Left lung (tissue), 10 donors: ENCODE results near the gene AKAP1. TPM values are rescaled to one million over a fixed set of nuclear protein-coding genes. Genes with fewer than 3 reads are reported as not detected.

Experiments used
- ATAC-seq: fragments of 200-7000 bp; cut with Tn5 transposase; one replicate; pipeline ENCODE4 v1.9.1; 2020; ENCODE audit warnings: moderate library complexity
- DNase-seq, 4 donors: peaks; one replicate each; pipeline ENCODE4 v3.0.0-alpha.2; 2013 to 2020
- H3K27ac ChIP-seq, 2 donors: fragments of 200-600 bp; sonication (generic) in 1 of 2; one replicate each; pipeline versions ENCODE4 v1.5.0 to v1.8.0; 2020 to 2021
- H3K27me3 ChIP-seq, 2 donors: fragments of 200-600 bp; sonication (generic) in 1 of 2; one replicate each; pipeline versions ENCODE4 v1.5.0 to v1.8.0; 2020 to 2021
- H3K36me3 ChIP-seq, 2 donors: fragments of 200-600 bp; sonication (generic) in 1 of 2; one replicate each; pipeline versions ENCODE4 v1.5.0 to v1.8.0; 2020 to 2021
- H3K4me1 ChIP-seq, 2 donors: fragments of 200-600 bp; one replicate each; pipeline ENCODE4 v1.8.0; 2021
- H3K4me3 ChIP-seq, 2 donors: fragments of 200-600 bp; sonication (generic) in 1 of 2; one replicate each; pipeline versions ENCODE4 v1.5.0 to v1.8.0; 2020 to 2021; ENCODE audit warnings: mild to moderate bottlenecking in 1 of 2
- H3K9me3 ChIP-seq, 2 donors: fragments of 200-600 bp; sonication (generic) in 1 of 2; one replicate each; pipeline versions ENCODE4 v1.5.0 to v1.8.0; 2020 to 2021
- intact Hi-C, 2 donors: fragments of 100-400 bp; cut with DNase I; formaldehyde crosslinking; loops; one replicate each; pipeline versions ENCODE4 v1.11.2 to v1.14.2; 2022
- polyA plus RNA-seq, 6 donors: library from polyadenylated mRNA; unstranded; fragments of 120-200 nt; gene quantifications; one replicate each; pipeline ENCODE4 v1.2.1, GENCODE V29; 2013; ENCODE audit not compliant: insufficient read length in 6 of 6
- total RNA-seq, 2 donors: library from RNA; stranded (reverse); fragmentation: NEBNext Ultra II Directional; extraction: Animal tissue kit (Norgen Biotek cat#: 25700); gene quantifications; one replicate each; pipeline ENCODE4 v1.2.1, GENCODE V29; 2021
- TF ChIP-seq, protein P1 (sequence below), 2 donors: fragments of 200-600 bp; sonication (generic) in 1 of 2; IDR thresholded peaks; one replicate each; pipeline versions ENCODE4 v1.5.0 to v1.8.0; 2021; ENCODE audit warnings: antibody characterized with exemption in 2 of 2
- donor health status: DM: no; HTN: yes; CAD: no.
- donor health status: DM: no; HTN: no; CAD: no.

The AKAP1 gene
- total and polyA plus RNA-seq, 8 donors, result 39.5 to 51.6 (median 47.6) TPM

DNA sequence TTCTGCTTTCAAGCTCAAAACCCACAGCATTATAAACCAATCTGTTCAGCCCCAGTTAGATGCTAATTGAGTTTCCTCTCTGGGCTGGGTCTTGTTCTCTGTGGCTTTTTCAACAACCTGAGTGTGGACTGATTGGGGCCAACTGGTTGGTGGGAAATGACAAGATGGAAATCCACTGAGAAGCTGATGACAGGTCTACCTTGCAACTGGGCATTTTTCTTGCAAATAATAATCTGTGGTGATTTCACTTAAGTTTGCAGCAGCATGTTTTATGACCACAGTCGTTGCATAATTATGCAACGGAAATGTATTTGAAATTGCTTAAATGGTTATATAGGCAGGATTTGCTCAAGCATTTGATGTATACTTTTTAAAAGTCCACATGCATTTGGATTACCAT, 69.9 kb downstream of the AKAP1 start:
- intact Hi-C loops, result no loop called here
- no peak overlapping the region for H3K4me3 ChIP-seq
- TF ChIP-seq, protein P1, sequence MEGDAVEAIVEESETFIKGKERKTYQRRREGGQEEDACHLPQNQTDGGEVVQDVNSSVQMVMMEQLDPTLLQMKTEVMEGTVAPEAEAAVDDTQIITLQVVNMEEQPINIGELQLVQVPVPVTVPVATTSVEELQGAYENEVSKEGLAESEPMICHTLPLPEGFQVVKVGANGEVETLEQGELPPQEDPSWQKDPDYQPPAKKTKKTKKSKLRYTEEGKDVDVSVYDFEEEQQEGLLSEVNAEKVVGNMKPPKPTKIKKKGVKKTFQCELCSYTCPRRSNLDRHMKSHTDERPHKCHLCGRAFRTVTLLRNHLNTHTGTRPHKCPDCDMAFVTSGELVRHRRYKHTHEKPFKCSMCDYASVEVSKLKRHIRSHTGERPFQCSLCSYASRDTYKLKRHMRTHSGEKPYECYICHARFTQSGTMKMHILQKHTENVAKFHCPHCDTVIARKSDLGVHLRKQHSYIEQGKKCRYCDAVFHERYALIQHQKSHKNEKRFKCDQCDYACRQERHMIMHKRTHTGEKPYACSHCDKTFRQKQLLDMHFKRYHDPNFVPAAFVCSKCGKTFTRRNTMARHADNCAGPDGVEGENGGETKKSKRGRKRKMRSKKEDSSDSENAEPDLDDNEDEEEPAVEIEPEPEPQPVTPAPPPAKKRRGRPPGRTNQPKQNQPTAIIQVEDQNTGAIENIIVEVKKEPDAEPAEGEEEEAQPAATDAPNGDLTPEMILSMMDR (IDR thresholded peaks at IDR 0.05), result no peak
- H3K36me3 ChIP-seq, result no peaks in the 10 kb centered on the region
- peaks cover 0 to 3% of the 10 kb centered on the region in 2 donors for H3K27me3 ChIP-seq
- no peaks in the 10 kb centered on the region for H3K9me3 ChIP-seq
- ATAC-seq (no peak), DNase-seq (no peak)
- no peak overlapping the region for H3K27ac ChIP-seq
- H3K4me1 ChIP-seq, result no peaks in the 10 kb centered on the region

DNA sequence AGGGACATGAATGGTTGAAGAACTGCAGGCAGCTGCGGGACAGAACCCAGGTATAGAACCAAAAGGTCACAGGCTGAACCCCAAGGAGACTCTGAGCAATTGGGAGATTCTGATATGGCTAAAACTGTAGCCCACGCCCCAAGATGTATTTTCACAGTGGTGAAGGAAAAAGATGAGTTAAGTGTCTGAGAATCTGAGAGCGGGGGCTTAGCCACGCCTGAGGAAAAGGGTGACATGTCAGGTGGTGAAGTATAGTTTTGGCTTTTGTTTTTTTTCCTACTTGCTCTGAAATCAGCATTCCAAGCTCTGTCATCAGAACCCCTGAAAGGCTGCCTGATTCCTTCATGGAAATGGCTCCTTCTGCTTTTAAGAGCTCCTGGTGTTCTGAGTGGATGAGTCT, 73.3 kb downstream of the AKAP1 start:
- DNase-seq (no peak), ATAC-seq (no peak)

DNA sequence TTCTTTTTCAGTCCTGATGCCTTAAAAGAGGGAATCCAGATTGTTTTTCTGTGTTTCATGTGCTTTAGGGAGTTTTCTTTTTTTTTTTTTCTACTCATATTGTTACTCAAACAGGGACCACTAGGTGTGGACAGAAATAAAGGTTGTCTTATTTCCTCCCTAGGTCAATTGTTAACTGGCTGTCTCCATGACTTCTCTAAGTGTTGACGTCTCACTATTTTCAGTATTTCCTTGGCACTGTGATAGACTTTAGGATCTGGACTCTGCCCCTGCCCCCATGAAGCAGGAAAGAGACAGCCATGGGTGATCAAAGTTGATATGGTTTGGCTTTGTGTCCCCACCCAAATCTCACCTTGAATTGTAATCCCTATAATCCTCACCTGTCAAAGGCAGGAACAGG, 73.7 kb downstream of the AKAP1 start:
- intact Hi-C loops, result no loop called here
- no peaks in the 10 kb centered on the region for H3K27me3 ChIP-seq
- no peaks in the 10 kb centered on the region for H3K4me1 ChIP-seq
- DNase-seq (no peak), ATAC-seq (no peak)
- no peak overlapping the region for H3K27ac ChIP-seq
- no peaks in the 10 kb centered on the region for H3K9me3 ChIP-seq
- no peak overlapping the region for H3K4me3 ChIP-seq
- no peaks in the 10 kb centered on the region for H3K36me3 ChIP-seq
- TF ChIP-seq, protein P1 (IDR thresholded peaks at IDR 0.05), result no peak

More for the DNA sequence above, 73.3 kb downstream of the AKAP1 start:
- Histone ChIP-seq H3K27ac (no peak overlapping the region), H3K4me3 (no peak overlapping the region), H3K27me3 (no peaks in the 10 kb centered on the region), H3K36me3 (no peaks in the 10 kb centered on the region), H3K9me3 (no peaks in the 10 kb centered on the region), H3K4me1 (no peaks in the 10 kb centered on the region)
- TF ChIP-seq, protein P1 (IDR thresholded peaks at IDR 0.05), result no peak
- intact Hi-C loops, result no loop called here

DNA sequence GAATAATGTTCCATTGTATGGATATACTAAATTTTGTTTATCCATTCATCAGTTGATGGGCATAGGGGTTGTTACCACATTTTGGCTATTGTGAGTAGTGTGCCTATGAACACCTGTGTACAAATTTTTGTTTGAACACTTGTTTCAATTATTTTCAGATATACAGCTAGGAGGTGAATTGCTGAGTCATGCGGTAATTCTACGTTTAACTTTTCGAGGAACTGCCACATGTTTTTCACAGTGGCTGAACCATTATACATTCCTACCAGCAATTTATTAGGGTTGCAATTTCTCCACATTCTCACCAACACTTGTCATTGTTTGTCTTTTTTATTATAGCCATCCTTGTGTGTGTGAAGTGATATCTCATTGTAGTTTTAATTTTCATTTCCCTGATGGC, 75.6 kb downstream of the AKAP1 start:
- TF ChIP-seq, protein P1 (IDR thresholded peaks at IDR 0.05), result no peak
- H3K4me1 ChIP-seq, result no peaks in the 10 kb centered on the region

DNA sequence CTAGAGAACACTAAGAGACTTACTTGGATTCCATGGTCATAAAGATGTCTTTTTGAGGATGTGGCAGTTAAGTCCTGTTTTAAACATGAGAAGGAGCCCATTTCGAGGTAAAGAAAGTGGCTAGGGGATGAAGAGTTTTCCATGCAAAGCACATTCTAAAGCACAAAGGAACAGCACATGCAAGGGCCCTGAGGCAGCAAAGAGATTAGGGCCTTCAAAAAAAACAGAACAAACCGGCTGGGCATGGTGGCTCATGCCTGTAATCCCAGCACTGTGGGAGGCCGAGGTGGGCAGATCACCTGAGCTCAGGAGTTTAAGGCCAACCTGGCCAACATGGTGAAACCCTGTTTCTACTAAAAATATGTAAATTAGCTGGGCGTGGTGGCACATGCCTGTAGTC, 79.8 kb downstream of the AKAP1 start:
- Histone ChIP-seq H3K27ac (no peak overlapping the region), H3K9me3 (no peaks in the 10 kb centered on the region), H3K4me3 (no peak overlapping the region), H3K4me1 (no peaks in the 10 kb centered on the region), H3K27me3 (no peaks in the 10 kb centered on the region), H3K36me3 (no peaks in the 10 kb centered on the region)
- DNase-seq (no peak), ATAC-seq (no peak)
- intact Hi-C loops, result no loop called here
- TF ChIP-seq, protein P1 (IDR thresholded peaks at IDR 0.05), result no peak

More for the DNA sequence above, 75.6 kb downstream of the AKAP1 start:
- no peak overlapping the region for H3K4me3 ChIP-seq
- DNase-seq (no peak), ATAC-seq (no peak)
- H3K36me3 ChIP-seq, result no peaks in the 10 kb centered on the region
- H3K27me3 ChIP-seq, result no peaks in the 10 kb centered on the region
- no peak overlapping the region for H3K27ac ChIP-seq
- no peaks in the 10 kb centered on the region for H3K9me3 ChIP-seq
- intact Hi-C loops, result no loop called here
